HepG2 (cell line): ENCODE results near the gene KCNMA1. TPM values are rescaled to one million over a fixed set of nuclear protein-coding genes. Genes with fewer than 3 reads are reported as not detected.

Source experiments
- CTCF ChIP-seq: sonication (generic); formaldehyde crosslinking; IDR thresholded peaks from 2 replicates; pipeline ENCODE4 v1.5.0; 2020; ENCODE audit warnings: mild to moderate bottlenecking, missing genetic modification reagents, moderate library complexity
- NFAT5 ChIP-seq: sonication (generic); formaldehyde crosslinking; IDR thresholded peaks from 2 replicates; pipeline ENCODE4 v1.4.0; 2020; ENCODE audit warnings: missing genetic modification reagents
- NR3C1 ChIP-seq: sonication (generic); formaldehyde crosslinking; IDR thresholded peaks from 2 replicates; pipeline ENCODE4 v1.4.0; 2020; ENCODE audit warnings: missing genetic modification reagents
- THRA ChIP-seq: sonication (generic); formaldehyde crosslinking; IDR thresholded peaks from 2 replicates; pipeline ENCODE4 v1.4.0; 2020; ENCODE audit warnings: missing genetic modification reagents, borderline replicate concordance
- ZBTB10 ChIP-seq: sonication (generic); formaldehyde crosslinking; IDR thresholded peaks from 2 replicates; pipeline ENCODE4 v1.4.0; 2020; ENCODE audit warnings: missing genetic modification reagents, borderline replicate concordance
- ZBTB44 ChIP-seq: sonication (generic); formaldehyde crosslinking; IDR thresholded peaks from 2 replicates; pipeline ENCODE4 v1.4.0; 2020; ENCODE audit warnings: missing genetic modification reagents
- ZNF737 ChIP-seq: sonication (generic); formaldehyde crosslinking; IDR thresholded peaks from 2 replicates; pipeline ENCODE4 v1.5.0; 2020; ENCODE audit warnings: missing genetic modification reagents, mild to moderate bottlenecking, borderline replicate concordance
- polyA plus RNA-seq, 8 experiments: library from polyadenylated mRNA; depleted of rRNA in 3 of 8; stranded (reverse) in 7 of 8; unstranded in 1 of 8; fragments of >200 nt; fragmentation: Illumina TruSeq in 4 of 8; extraction: Trizol in 4 of 8; gene quantifications; 2 replicates each; pipeline versions ENCODE4 v1.2.1 to v1.2.3, GENCODE V29; 2011 to 2016; ENCODE audit warnings: low read depth in 4 of 8, missing spikeins in 1 of 8, mixed read lengths in 1 of 8; ENCODE audit not compliant: insufficient read depth in 1 of 8
- total RNA-seq, 5 experiments: library from RNA; depleted of rRNA; stranded (reverse); fragments of >200 nt; fragmentation: Illumina TruSeq; extraction: Trizol; gene quantifications; 2 replicates each; pipeline ENCODE4 v1.2.3, GENCODE V29; 2016; ENCODE audit warnings: low read depth in 1 of 5

The KCNMA1 gene
- total and polyA plus RNA-seq, 2 of the 13 experiments (the other 11 are each of a cell fraction or from before 2014, with no cell fraction given): 0.02 TPM; not detected in 1

GRCh38 chr10:77494756-77495541 lies 142.7 kb downstream of the KCNMA1 start (continued):
- TF ChIP-seq THRA (no peak), CTCF (no peak), ZBTB10 (CRISPR knock-in tag) (no peak), ZBTB44 (CRISPR knock-in tag) (no peak), NFAT5 (CRISPR knock-in tag) (no peak), ZNF737 (CRISPR knock-in tag) (no peak), NR3C1 (CRISPR knock-in tag) (no peak)
